OCI-LY7 (cell line): ENCODE data around the gene WDR3.

ENCODE experiments used
- CTCF ChIP-seq: fragments of 200-600 bp; sonication (generic); conservative IDR thresholded peaks from 2 replicates; pipeline ENCODE4 v1.5.1; 2014; ENCODE audit warnings: mild to moderate bottlenecking, antibody characterized with exemption, low read length, moderate library complexity, mixed read lengths
- EZH2phosphoT487 ChIP-seq: fragments of 200-600 bp; sonication (generic); IDR thresholded peaks from 2 replicates; pipeline ENCODE4 v1.6.1; 2018; ENCODE audit warnings: low read depth, borderline replicate concordance, mild to moderate bottlenecking, mixed run types, antibody characterized with exemption, low read length, moderate library complexity, mixed read lengths

GRCh38 chr1:117971777-117972176 lies 42.2 kb downstream of the WDR3 start:
- TF ChIP-seq CTCF: no peak
- no peak for TF ChIP-seq EZH2phosphoT487
